ENCODE data around the gene COL6A3.

Gene COL6A3

GRCh38 chr2:237327175-237327950 lies 86.6 kb downstream of the COL6A3 start:
- H3K27ac ChIP-seq = no peak overlapping the region
- H3K27me3 ChIP-seq (ENCODE audit: insufficient read depth, low read depth) = no peaks in the 10 kb centered on the region
- H4K20me1 ChIP-seq (ENCODE audit: insufficient read depth) = no peaks in the 10 kb centered on the region
- H3K9ac ChIP-seq = no peak overlapping the region
- no peak overlapping the region for H3K4me3 ChIP-seq (IDR thresholded peaks at IDR 0.05; ENCODE audit: insufficient read depth, low read depth, low read length)
- H3K36me3 ChIP-seq (ENCODE audit: insufficient read depth) = no peaks in the 10 kb centered on the region
- no peaks in the 10 kb centered on the region for H3K79me2 ChIP-seq (ENCODE audit: insufficient read depth, low read depth)
- no peak for TF ChIP-seq CTCF (conservative IDR thresholded peaks at IDR 0.05; ENCODE audit: low read depth, low read length)
- H3K4me1 ChIP-seq (ENCODE audit: low read depth, poor library complexity, severe bottlenecking) = no peaks in the 10 kb centered on the region
- H2AFZ ChIP-seq (ENCODE audit: low read depth) = no peak overlapping the region
- H3K4me2 ChIP-seq = no peak overlapping the region

- no peaks in the 10 kb centered on the region for H3K36me3 ChIP-seq (ENCODE audit: insufficient read depth)
- H2AFZ ChIP-seq (ENCODE audit: low read depth) = no peak overlapping the region
- no peaks in the 10 kb centered on the region for H3K79me2 ChIP-seq (ENCODE audit: insufficient read depth, low read depth)
- TF ChIP-seq CTCF (conservative IDR thresholded peaks at IDR 0.05; ENCODE audit: low read depth, low read length) = no peak
- no peaks in the 10 kb centered on the region for H4K20me1 ChIP-seq (ENCODE audit: insufficient read depth)
- no peak overlapping the region for H3K4me2 ChIP-seq
- no peak overlapping the region for H3K27ac ChIP-seq
- no peak overlapping the region for H3K4me3 ChIP-seq (IDR thresholded peaks at IDR 0.05; ENCODE audit: insufficient read depth, low read depth, low read length)
- H3K4me1 ChIP-seq (ENCODE audit: low read depth, poor library complexity, severe bottlenecking) = no peaks in the 10 kb centered on the region
- H3K9ac ChIP-seq = no peak overlapping the region
- H3K27me3 ChIP-seq (ENCODE audit: insufficient read depth, low read depth) = no peaks in the 10 kb centered on the region
Observed at GRCh38 chr2:237326266-237327171, 87.4 kb downstream of the COL6A3 start.

GRCh38 chr2:237324837-237325236 lies 89.1 kb downstream of the COL6A3 start:
- no peaks in the 10 kb centered on the region for H3K27me3 ChIP-seq (ENCODE audit: insufficient read depth, low read depth)
- no peak for TF ChIP-seq CTCF (conservative IDR thresholded peaks at IDR 0.05; ENCODE audit: low read depth, low read length)
- H3K27ac ChIP-seq = no peak overlapping the region
- H3K79me2 ChIP-seq (ENCODE audit: insufficient read depth, low read depth) = no peaks in the 10 kb centered on the region
- no peak overlapping the region for H3K4me3 ChIP-seq (IDR thresholded peaks at IDR 0.05; ENCODE audit: insufficient read depth, low read depth, low read length)
- no peak overlapping the region for H2AFZ ChIP-seq (ENCODE audit: low read depth)
- no peak overlapping the region for H3K4me2 ChIP-seq
- no peaks in the 10 kb centered on the region for H4K20me1 ChIP-seq (ENCODE audit: insufficient read depth)
- H3K9ac ChIP-seq = no peak overlapping the region
- no peaks in the 10 kb centered on the region for H3K36me3 ChIP-seq (ENCODE audit: insufficient read depth)
- H3K4me1 ChIP-seq (ENCODE audit: low read depth, poor library complexity, severe bottlenecking) = no peaks in the 10 kb centered on the region

GRCh38 chr2:237324405-237324831 lies 89.5 kb downstream of the COL6A3 start:
- no peaks in the 10 kb centered on the region for H4K20me1 ChIP-seq (ENCODE audit: insufficient read depth)
- no peak overlapping the region for H3K27ac ChIP-seq
- no peaks in the 10 kb centered on the region for H3K27me3 ChIP-seq (ENCODE audit: insufficient read depth, low read depth)
- no peak overlapping the region for H3K9ac ChIP-seq
- H3K4me3 ChIP-seq (IDR thresholded peaks at IDR 0.05; ENCODE audit: insufficient read depth, low read depth, low read length) = no peak overlapping the region
- H3K36me3 ChIP-seq (ENCODE audit: insufficient read depth) = no peaks in the 10 kb centered on the region
- H3K4me2 ChIP-seq = no peak overlapping the region
- no peak for TF ChIP-seq CTCF (conservative IDR thresholded peaks at IDR 0.05; ENCODE audit: low read depth, low read length)
- no peaks in the 10 kb centered on the region for H3K79me2 ChIP-seq (ENCODE audit: insufficient read depth, low read depth)
- no peaks in the 10 kb centered on the region for H3K4me1 ChIP-seq (ENCODE audit: low read depth, poor library complexity, severe bottlenecking)
- no peak overlapping the region for H2AFZ ChIP-seq (ENCODE audit: low read depth)

Data from KMS-11 (cell line).